GM18517 (cell line): Measurements from ENCODE around the gene PCDHGA10.
"Not testable (repeated sequence)": the region's sequence is repeated elsewhere in the genome, so short reads cannot be mapped to it uniquely, and the experiment has no call there.

Source experiments
- ATAC-seq: cut with Tn5 transposase; IDR thresholded peaks from one replicate; pipeline ENCODE4 v1.9.1; 2021; ENCODE audit warnings: mild to moderate bottlenecking, moderate library complexity; ENCODE audit not compliant: unreplicated experiment

PCDHGA10 gene

GRCh38 chr5:141412854-141413539 lies at the start of gene PCDHGA10:
TSS of gene PCDHGA10 (plus strand) at chr5:141412987. CDS start at chr5:141413176, 189 bp downstream.
- ATAC-seq, result peak; percentile 79

DNA sequence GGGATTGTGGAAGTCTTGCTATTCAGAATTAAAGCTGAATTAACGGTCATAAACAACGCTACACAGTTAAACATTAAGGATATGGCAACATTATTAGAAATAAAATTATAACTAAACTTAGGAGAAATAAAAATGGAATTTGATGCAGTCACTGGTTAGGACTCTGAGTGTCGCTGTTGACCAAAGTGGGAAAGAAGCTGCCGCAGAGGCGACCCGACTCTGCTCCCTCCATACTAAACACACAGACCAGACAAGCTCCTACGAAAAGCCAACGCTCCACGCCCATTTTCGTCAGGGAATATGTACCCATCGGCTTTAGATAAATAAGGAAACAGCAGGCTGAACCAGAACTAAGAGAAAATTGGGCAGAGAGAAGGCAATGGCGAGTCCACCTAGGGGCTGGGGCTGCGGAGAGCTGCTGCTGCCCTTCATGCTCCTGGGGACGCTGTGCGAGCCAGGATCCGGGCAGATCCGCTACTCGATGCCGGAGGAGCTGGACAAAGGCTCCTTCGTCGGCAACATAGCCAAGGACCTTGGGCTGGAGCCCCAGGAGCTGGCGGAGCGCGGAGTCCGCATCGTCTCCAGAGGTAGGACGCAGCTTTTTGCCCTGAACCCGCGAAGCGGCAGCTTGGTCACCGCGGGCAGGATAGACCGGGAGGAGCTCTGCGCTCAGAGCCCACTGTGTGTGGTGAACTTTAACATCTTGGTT lies 48.7 kb upstream of the PCDHGA10 start, which contains the start of gene PCDHGA5:
TSS of gene PCDHGA5 (plus strand) at position 211 of the 709 bp plus-strand sequence. CDS start at position 380, 169 bp downstream.
- ATAC-seq, result no peak

GRCh38 chr5:141366016-141366896 lies 46.5 kb upstream of the PCDHGA10 start:
- ATAC-seq, result no peak

DNA sequence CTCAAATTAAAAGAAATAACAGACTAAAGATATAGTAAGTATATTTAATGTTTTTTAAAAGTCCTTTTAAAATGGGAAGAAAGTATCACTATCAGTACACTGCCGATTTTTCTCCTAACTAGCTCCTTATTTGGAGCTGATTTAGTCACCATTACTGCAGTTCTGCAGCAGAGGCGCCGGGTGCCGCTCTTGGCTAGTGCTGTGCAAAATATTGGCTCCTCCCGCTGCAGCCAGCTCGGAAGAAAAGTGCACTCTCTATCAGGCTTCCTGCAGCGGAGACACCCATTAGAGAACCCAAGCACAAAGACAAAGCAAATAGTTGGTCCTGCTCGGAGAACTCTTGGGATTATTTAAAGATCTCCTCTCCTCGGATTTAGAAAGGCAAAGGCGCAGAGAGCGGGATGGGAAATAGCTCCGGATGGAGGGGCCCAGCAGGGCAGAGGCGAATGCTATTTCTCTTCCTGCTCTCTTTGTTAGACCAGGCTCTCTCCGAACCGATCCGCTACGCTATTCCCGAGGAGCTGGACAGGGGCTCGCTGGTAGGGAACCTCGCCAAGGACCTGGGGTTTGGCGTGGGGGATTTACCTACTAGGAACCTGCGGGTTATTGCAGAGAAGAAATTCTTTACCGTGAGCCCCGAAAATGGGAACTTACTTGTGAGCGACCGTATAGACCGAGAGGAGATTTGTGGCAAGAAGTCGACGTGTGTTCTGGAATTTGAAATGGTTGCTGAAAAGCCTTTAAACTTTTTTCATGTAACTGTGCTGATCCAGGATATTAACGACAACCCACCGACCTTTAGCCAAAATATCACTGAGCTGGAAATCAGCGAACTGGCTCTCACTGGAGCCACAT lies 42.6 kb upstream of the PCDHGA10 start, which contains the start of gene PCDHGB3:
TSS of gene PCDHGB3 (plus strand) at position 249 of the 855 bp plus-strand sequence. CDS start at position 402, 153 bp downstream.
- ATAC-seq, result peak; percentile 90

GRCh38 chr5:141371572-141372475 lies 41.0 kb upstream of the PCDHGA10 start:
- ATAC-seq, result no peak

- no peak for ATAC-seq
These were observed 39.0 kb upstream of the PCDHGA10 start, which contains the start of gene PCDHGA6 for GRCh38 chr5:141373673-141374317. TSS of gene PCDHGA6 (plus strand) at chr5:141373891. CDS start at chr5:141374084, 193 bp downstream.

DNA sequence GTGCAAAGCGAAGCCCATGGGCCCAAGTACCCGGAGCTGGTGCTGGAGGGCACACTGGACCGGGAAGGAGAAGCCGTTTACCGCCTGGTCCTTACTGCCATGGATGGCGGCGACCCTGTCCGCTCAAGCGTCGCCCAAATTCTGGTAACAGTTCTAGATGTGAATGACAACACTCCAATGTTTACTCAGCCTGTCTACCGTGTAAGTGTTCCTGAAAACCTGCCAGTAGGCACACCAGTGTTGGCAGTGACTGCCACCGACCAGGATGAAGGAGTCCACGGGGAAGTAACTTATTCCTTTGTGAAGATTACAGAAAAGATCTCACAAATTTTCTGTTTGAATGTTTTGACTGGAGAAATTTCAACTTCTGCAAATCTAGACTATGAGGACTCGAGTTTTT lies 38.2 kb upstream of the PCDHGA10 start:
- ATAC-seq, result no peak

GRCh38 chr5:141375444-141376155 lies 37.2 kb upstream of the PCDHGA10 start:
- not testable (repeated sequence) for ATAC-seq

- no peak for ATAC-seq
These were observed 30.1 kb upstream of the PCDHGA10 start, which contains the start of gene PCDHGA7 for GRCh38 chr5:141382469-141383294. TSS of gene PCDHGA7 (plus strand) at chr5:141382742. CDS start at chr5:141382900, 158 bp downstream.

DNA sequence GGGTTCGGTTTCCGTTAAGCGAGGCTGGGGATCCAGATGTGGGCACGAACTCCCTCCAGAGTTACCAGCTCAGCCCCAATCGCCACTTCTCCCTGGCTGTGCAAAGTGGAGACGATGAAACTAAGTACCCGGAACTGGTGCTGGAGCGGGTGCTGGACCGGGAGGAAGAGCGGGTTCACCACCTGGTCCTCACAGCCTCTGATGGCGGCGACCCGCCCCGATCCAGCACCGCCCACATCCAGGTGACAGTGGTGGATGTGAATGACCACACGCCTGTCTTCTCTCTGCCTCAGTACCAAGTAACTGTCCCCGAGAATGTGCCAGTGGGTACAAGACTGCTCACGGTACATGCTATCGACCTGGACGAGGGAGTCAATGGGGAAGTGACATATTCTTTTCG lies 29.4 kb upstream of the PCDHGA10 start:
- ATAC-seq, result no peak

DNA sequence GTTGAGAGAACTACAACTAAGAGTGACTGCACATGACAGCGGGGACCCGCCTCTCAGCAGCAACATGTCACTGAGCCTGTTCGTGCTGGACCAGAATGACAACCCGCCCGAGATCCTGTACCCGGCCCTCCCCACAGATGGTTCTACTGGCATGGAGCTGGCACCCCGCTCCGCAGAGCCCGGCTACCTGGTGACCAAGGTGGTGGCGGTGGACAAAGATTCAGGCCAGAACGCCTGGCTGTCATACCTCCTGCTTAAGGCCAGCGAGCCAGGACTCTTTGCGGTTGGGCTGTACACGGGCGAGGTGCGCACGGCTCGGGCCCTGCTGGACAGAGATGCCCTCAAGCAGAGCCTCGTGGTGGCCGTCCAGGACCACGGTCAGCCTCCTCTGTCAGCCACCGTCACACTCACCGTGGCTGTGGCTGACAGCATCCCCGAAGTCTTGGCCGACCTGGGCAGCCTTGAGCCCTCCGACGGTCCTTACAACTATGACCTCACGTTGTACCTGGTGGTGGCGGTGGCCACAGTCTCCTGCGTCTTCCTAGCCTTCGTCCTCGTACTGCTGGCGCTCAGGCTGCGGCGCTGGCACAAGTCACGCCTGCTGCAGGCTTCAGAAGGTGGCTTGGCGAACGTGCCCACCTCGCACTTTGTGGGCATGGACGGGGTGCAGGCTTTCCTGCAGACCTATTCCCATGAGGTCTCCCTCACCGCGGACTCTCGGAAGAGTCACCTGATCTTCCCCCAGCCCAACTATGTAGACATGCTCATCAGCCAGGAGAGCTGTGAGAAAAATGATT lies 28.1 kb upstream of the PCDHGA10 start:
- no peak for ATAC-seq

- not testable (repeated sequence) for ATAC-seq
These were observed 25.1 kb upstream of the PCDHGA10 start, which contains the start of gene PCDHGB4 for GRCh38 chr5:141387557-141388311. TSS of gene PCDHGB4 (plus strand) at chr5:141387698. CDS start at chr5:141387885, 187 bp downstream.

DNA sequence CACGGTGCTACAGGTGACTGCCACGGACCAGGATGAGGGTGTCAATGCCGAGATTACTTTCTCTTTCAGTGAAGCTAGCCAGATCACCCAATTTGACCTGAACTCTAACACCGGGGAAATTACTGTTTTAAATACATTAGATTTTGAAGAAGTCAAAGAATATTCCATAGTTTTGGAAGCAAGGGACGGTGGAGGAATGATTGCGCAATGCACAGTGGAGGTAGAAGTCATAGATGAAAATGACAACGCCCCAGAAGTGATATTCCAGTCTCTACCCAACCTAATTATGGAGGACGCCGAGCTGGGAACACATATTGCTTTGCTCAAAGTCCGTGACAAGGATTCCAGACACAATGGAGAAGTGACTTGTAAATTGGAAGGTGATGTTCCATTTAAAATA lies 24.1 kb upstream of the PCDHGA10 start:
- no peak for ATAC-seq

DNA sequence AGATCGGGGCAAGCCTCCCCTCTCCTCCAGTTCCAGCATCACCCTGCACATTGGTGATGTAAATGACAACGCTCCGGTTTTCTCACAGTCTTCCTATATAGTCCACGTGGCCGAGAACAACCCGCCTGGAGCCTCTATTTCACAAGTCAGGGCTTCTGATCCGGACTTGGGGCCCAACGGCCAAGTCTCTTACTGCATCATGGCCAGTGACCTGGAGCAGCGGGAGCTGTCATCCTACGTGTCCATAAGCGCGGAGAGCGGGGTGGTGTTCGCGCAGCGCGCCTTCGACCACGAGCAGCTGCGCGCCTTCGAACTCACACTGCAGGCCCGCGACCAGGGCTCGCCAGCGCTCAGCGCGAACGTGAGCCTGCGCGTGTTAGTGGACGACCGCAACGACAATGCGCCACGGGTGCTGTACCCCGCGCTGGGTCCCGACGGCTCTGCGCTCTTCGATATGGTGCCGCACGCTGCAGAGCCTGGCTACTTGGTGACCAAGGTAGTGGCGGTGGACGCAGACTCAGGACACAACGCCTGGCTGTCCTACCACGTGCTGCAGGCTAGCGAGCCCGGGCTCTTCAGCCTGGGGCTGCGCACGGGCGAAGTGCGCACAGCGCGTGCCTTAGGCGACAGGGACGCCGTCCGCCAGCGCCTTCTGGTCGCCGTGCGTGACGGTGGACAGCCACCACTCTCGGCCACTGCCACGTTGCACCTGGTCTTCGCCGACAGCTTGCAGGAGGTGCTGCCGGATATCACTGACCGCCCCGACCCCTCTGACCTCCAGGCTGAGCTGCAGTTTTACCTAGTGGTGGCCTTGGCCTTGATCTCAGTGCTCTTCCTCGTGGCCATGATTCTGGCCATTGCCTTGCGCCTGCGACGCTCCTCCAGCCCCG lies 23.4 kb upstream of the PCDHGA10 start:
- ATAC-seq, result no peak
